Measurements from ENCODE around the gene SPAM1.
"Not testable (repeated sequence)": the region's sequence is repeated elsewhere in the genome, so short reads cannot be mapped to it uniquely, and the experiment has no call there.

The SPAM1 gene

DNA sequence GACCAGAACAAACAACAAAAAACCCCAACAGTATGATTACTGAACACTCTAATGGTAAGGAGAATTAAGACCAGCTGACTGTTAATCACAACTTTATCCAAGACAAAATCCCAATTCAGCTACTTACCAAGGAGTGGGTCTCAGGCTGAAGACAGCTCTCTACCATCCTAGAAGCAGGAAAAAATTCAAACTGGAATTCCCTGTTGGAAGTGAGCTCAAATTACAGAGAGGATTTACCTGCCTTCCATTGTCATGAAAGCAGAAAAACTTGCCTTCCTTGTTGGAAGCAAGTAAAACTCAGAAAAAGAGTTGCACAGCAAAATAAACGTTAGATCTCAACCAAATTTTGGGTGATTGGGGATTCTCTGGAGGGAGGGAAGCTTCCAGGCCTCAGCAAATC, 20.9 kb downstream of the SPAM1 start:
- no peak for DNase-seq (ENCODE audit: low read depth)

DNA sequence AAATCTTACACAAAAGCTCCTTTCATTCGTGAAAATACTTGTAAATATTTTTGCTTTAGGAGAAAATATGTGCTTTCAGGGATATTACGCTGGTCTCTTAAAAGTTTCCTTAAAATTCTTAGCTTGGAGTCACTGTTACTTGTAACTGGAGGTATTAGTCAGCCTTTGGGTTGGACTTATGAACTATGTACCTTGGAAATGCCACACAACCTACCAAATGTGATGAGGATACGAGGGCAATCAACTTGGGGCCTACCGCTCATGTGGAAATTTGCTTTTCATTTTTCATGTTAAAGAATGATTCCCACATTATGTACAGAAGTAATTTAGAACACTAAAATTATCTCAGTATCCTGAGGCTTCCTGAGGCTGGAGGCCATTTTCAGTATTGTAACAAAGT, 23.1 kb downstream of the SPAM1 start:
- H3K4me3 ChIP-seq (ENCODE audit: low read depth, low read length), result no peak overlapping the region
- no peak for DNase-seq (ENCODE audit: low read depth)

More for the DNA sequence above, 20.9 kb downstream of the SPAM1 start:
- no peak overlapping the region for H3K4me3 ChIP-seq (ENCODE audit: low read depth, low read length)

DNA sequence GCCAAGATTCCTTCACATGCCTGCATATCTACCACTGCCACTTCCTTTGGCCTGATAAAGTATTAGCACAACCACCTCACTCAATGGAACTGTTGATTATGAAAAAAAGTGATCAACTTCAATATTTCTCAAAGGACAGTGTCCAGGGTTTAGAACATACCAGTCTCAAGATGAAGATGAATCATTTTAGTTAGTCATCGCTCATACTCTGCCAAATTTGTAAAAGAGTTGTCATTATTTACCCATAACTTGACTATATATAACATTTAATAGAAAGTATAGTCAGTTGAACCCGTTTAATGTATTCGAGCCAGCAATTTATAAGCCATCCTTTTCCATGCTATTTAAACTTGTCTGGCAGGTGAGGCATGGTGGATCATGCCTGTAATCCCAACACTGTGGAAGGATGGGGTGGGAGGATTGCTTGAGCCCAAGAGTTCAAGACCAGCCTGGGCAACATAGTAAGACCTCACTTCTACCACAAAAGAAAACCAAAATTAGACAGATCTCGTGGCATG, 33.2 kb downstream of the SPAM1 start:
- H3K4me3 ChIP-seq (ENCODE audit: low read depth, low read length), result no peak overlapping the region

DNA sequence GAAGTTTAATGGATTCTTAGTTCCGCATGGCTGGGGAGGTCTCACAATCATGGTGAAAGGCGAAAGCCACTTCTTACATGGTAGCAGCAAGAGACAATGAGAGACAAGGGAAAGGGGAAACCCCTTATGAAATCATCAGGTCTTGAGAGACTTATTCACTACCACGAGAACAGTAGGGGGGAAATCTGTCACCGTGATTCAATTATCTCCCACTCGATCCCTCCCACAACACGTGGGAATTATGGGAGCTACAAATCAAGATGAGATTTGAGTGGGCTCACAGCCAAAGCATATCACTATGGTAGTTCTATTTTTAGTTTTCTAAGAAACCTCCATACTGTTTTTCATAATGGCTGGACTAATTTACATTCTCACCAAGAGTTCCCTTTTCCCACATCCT, 36.7 kb downstream of the SPAM1 start:
- DNase-seq (ENCODE audit: low read depth), result no peak
- no peak overlapping the region for H3K4me3 ChIP-seq (ENCODE audit: low read depth, low read length)

More for the DNA sequence above, 33.2 kb downstream of the SPAM1 start:
- no peak for DNase-seq (ENCODE audit: low read depth)

DNA sequence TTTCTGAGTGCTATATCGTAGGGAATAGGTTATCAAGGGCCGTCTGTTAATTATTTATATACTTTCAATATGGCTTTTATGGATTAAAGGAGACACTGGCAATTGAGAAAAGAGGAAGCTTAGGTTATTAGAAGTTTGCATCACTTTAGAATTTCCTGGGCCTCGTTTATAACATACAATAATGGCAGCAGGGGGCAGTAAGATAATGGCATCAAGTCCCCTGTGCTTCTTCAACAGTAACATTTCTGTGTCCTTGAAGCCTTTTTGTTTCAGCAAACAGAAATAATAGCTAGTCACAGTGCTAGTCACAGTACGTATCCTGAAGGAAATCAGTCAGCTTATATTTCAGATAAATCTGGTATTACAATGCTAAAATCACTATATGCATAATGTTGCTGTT, 41.9 kb downstream of the SPAM1 start:
- no peak overlapping the region for H3K4me3 ChIP-seq (ENCODE audit: low read depth, low read length)
- DNase-seq (ENCODE audit: low read depth), result no peak

DNA sequence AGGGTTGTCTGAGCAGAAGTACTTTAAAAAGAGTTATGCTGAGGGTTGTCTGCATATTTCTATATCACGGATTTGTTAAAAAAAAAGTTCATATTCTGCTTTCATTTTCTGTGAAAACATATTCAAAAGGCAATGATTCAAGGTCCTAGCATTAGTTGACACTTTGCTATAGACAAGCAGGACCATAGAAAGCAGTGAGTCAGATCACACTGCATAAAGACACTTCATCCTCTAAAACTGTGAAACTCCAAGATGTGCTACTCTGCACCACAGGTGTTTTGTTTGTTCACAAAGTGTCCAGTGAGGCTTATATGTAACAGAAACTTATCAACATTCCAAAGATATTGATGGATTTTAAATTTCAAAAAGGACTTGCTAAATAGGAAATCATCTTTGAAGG, 47.0 kb downstream of the SPAM1 start:
- no peak overlapping the region for H3K4me3 ChIP-seq (ENCODE audit: low read depth, low read length)
- DNase-seq (ENCODE audit: low read depth), result no peak

DNA sequence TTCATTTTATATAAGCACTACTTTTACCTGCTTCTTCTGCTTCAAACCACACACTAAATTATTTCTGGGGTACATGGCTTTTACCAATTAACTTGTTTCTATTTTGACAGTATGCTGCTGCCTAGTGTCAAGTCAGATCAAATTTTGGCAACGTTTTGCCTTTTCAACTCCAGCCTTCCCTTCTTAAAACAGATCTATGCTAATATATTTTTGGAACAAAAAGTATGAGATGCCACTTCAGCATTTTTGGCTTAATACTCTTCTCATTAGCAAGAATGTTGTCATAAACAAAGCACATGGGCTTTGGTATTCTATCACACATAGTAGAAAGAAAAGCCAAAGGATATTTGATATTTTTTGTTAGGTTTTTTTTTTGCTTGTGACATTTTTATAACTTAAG, 47.8 kb downstream of the SPAM1 start:
- H3K4me3 ChIP-seq (ENCODE audit: low read depth, low read length), result no peak overlapping the region
- DNase-seq (ENCODE audit: low read depth), result no peak

DNA sequence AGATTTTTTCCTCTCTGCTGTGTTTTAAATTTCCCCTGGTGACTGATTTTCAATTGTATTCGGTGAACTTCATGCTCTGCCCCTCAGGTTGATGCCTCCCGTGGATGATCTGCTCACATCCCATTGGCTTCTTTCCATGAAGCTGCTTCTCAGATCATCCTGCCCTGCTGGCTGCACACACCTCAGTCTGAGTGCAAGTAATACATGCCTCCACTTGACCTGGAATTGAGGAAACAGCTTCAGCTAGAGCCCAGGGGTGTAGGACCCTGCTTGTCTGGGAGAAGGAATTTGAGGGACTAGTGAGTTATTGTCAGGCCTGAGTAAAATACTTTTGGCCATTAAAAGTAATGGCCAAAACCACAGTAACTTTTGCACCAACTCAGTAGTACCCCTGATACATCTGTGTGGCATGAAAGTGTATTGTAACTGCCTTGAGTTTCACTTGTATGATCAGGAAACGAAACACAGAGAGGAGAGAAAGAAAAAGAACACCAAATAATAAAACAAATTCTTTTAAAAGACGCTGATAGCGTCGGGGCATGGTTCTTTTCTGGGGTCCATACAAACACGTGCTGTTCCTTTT, 49.4 kb downstream of the SPAM1 start:
- H3K4me3 ChIP-seq (ENCODE audit: low read depth, low read length), result no peak overlapping the region
- DNase-seq (ENCODE audit: low read depth), result no peak

DNA sequence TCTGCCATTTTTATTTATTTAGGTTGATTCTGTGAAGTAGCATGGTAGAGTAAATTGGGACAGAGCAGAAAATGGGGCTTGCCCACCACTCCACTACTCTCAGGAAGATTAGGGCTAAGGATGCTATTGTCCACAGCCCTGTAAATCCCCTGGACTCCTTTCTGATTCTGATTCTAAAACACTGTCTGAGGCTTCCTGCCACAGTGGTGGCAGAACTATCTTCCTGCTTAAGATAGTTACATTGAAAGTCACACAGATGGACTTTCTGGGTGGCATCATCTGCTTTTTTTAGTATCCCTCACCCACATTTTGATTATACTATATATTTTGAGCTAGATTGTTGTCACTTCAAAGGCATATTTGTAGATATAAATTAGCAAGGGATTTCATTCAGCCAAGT, 50.0 kb downstream of the SPAM1 start:
- DNase-seq (ENCODE audit: low read depth), result no peak
- H3K4me3 ChIP-seq (ENCODE audit: low read depth, low read length), result no peak overlapping the region

DNA sequence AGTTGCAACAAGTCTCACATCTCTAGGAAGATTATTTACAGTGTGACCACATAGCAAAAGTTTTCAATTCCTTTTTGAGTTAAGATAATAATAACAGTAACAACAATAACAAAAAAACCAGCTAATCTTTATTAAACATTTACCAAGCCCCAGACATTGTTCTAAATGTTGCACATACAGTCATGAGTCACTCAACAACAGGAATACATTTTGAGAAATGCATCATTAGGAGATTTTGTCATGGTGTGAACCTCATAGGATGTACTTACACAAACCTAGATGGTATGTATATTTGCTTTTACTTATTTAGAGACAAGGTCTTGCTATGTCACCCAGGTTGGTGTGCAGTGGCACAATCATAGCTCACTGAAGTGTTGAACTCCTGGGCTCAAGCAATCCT, 52.0 kb downstream of the SPAM1 start:
- no peak overlapping the region for H3K4me3 ChIP-seq (ENCODE audit: low read depth, low read length)

DNA sequence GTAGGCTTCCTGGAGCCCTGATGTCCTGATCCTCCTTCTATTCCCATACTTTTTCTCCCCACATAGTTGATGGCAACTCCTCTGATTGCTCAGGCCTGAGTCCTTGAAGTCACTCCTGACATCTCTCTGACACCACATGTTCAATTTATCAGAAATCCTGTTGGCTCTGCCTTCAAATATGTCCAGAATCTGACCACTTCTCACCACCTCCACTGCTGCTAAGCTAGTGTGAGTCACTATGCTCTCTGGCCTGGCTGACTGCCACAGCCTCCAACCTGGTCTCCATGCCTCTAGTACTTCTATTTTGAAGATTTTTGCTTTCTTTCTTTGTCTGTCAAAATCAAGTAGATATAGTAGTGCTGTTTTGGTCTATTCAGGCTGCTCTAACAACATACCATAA, 54.8 kb downstream of the SPAM1 start:
- no peak for DNase-seq (ENCODE audit: low read depth)
- H3K4me3 ChIP-seq (ENCODE audit: low read depth, low read length), result no peak overlapping the region

More for the DNA sequence above, 52.0 kb downstream of the SPAM1 start:
- no peak for DNase-seq (ENCODE audit: low read depth)

DNA sequence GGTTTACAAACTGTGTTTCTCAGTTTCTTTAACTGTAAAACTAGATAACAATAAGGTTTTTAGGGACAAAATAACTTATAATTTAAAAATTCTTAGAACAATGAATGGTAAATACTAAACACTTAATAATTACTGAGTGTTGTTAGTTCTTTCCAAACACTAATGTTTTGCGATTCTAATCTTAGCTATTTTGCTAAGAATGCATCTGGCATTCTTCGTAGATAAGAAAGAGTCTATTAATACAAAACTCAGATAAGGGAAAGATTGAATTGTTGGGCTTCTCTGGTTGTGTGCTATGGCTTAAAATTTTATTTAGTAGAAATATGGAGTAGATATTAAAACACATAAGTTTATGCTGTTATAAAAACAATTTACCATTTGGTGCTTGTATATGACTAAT, 62.4 kb downstream of the SPAM1 start:
- DNase-seq (ENCODE audit: low read depth), result no peak
- H3K4me3 ChIP-seq (ENCODE audit: low read depth, low read length), result no peak overlapping the region

DNA sequence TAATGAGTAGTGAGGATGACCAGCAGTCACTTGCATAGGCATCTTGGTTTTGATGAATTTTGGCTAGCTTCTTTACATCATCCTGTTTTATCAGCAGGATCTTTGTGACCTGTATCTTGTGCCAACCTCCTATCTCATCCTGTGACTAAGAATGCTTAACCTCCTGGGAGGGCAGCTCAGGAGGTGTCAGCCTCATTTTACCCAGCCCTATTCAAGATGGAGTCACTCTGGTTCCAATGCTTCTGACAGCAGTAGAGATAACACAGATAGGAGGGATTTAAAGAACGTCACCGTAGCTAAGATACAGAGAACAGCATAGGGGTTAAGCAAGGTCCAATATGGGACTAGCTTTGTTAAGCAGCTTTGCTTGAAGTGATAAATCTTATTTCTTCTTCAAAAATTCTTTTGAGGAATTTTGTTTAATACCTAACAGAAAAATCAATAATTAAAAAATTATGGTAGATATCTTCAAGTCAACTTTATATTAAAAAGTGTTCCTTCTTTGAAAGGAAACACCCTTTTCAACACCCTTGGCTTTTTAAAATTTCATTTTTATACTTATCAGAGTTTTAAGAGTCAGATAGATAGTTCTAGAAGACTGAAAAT, 68.0 kb downstream of the SPAM1 start:
- no peak overlapping the region for H3K4me3 ChIP-seq (ENCODE audit: low read depth, low read length)
- DNase-seq (ENCODE audit: low read depth), result no peak

DNA sequence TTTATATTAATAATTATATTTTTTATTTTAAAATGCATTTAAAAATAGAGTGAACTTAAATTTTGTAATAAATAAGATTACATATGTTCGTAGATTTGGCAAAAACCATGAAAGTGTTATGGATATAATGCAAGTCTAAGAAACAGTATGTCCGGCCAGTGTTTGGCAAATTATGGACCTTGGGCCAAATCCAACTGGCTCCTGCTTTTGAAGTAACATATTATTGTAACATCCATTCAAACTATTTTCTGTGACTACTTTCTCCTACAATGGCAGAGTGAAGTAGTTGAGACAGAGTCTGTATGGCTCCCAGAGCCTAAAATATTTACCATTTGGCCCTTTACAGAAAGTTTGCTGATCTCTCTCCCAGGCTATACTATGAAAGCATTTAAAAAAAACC, 69.0 kb downstream of the SPAM1 start:
- DNase-seq (ENCODE audit: low read depth), result no peak
- H3K4me3 ChIP-seq (ENCODE audit: low read depth, low read length), result no peak overlapping the region

DNA sequence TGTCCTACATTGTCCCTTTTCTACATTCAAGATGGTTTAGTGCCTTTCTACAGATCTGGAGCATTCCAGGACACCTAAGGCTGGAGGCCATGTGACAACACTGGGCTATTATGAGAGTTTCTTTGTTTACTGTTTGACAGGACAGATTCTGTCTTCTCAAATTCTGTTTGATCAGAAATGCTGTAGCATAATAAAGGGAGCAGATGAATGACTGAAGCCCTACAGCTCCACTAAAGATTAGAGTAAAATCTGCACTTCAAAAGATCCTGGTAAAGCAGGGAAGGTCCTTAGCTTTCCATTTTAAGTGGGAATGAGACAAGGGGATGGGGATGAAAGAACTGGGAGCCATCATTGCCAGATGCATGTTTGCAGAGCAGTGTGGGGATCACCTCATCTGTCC, 69.4 kb downstream of the SPAM1 start:
- no peak for DNase-seq (ENCODE audit: low read depth)
- no peak overlapping the region for H3K4me3 ChIP-seq (ENCODE audit: low read depth, low read length)

DNA sequence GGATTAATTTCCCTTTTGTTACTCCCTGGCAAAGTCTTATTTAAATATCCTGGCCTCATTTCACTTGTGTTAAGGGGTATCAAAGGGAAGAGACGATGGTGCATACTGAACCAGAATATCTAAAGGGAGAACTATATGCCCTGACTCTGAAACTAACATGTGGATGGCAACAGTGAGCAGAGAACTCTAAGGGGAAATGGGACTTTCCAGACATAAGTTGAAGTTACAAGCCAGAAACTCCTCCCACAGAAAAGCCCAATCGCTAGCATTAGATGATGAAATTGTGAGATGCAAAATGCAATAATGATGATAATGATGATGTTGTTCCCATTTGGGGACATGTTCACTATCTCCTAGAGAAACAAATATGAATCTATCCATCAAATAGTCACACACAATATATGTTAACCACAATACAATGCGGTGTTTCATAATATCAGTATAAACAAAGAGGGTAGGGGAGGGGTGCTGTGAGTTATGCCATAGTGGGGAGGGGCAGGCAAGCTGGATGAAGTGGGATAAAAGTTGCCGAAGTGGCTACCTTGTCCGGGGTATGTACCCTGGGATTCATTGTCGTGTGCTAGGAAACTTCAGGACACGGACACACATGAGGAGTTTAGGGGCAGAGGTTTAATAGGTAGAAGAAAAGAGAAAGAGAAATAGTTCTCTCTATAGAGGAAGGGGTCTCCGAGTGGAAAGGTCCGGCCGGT, 70.7 kb downstream of the SPAM1 start:
- DNase-seq (ENCODE audit: low read depth), result no peak
- no peak overlapping the region for H3K4me3 ChIP-seq (ENCODE audit: low read depth, low read length)

DNA sequence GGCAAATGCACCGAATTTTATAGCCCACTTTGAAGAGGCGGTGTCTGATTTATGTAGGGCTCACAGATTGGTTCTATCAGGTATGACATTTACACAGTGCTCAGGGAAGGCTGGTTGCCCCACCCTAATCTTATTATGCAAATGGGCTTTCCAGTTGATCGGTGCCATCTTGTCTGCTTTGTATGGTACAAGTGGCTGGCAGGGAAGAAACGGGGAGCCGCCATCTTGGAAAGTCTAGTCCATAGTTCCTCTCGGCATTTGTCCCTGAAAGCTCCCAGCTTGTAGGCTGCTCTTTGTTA, 71.2 kb downstream of the SPAM1 start:
- no peak for DNase-seq (ENCODE audit: low read depth)
- no peak overlapping the region for H3K4me3 ChIP-seq (ENCODE audit: low read depth, low read length)

DNA sequence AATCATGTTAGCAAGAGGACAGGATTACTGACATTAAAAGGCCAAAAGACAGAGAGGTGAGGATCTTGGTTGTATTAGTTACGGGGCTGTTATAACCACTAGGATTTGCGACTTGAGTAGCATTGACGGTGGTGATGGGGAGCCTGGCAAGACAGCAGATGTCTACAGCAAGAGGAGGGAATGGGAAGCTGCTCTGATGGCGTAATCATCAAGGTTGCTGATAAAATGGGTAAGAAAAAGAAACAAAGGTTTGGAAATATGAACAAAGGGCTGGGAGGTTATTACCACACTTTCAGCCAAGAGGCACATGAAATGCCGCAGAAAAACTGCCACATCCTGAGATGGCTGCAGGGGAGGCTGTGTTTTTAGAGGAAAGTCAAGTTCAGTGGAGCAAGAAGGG, 73.9 kb downstream of the SPAM1 start:
- no peak for DNase-seq (ENCODE audit: low read depth)

DNA sequence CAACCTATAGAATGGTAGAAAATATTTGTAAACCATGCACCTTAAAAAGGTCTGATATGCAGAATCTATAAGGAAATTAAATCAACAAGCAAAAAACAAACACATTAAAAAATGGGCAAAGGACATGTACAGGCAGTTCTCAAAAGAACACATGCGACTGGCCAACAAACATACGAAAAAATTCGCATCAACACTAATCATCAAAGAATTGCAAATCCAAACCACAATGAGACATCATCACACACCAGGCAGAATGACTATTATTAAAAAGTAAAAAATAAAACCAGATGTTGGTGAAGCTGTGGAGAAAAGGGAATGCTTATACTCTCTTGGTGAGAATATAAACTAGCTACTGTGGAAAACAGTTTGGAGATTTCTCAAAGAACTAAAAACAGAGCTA, 74.7 kb downstream of the SPAM1 start:
- DNase-seq (ENCODE audit: low read depth), result no peak
- H3K4me3 ChIP-seq (ENCODE audit: low read depth, low read length), result no peak overlapping the region

More for the DNA sequence above, 73.9 kb downstream of the SPAM1 start:
- no peak overlapping the region for H3K4me3 ChIP-seq (ENCODE audit: low read depth, low read length)

DNA sequence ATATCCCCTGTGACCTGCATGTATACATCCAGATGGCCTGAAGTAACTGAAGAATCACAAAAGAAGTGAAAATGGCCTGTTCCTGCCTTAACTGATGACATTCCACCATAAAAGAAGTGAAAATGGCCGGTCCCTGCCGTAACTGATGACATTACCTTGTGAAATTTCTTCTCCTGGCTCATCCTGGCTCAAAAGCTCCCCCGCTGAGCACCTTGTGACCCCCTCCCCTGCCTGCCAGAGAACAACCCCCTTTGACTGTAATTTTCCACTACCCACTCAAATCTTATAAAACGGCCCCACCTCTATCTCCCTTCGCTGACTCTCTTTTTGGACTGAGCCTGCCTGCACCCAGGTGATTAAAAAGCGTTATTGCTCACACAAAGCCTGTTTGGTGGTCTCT, 83.3 kb downstream of the SPAM1 start:
- not testable (repeated sequence) for H3K4me3 ChIP-seq (ENCODE audit: low read depth, low read length); DNase-seq (ENCODE audit: low read depth)

DNA sequence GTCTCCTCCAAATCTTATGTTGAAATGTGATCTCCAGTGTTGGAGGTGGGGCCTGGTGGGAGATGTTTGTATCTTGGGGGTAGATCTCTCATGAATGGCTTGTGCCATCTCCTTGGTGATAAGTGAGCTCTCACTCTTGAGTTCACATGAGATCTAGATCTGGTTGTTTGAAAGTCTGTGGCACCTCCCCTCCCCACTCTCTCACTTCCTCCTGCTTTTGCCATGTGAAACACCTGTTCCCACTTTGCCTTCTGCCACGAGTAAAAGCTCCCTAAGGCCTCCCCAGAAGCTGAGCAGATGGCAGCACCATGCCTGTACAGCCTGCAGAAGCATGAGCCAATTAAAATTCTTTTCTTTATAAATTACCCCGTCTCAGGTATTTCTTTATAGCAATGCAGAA, 84.3 kb downstream of the SPAM1 start:
- DNase-seq (ENCODE audit: low read depth), result no peak
- no peak overlapping the region for H3K4me3 ChIP-seq (ENCODE audit: low read depth, low read length)

Measured in skeletal muscle cell (primary cell).